ENCODE results near the gene SNAP91. TPM values are rescaled to one million over a fixed set of nuclear protein-coding genes. Genes with fewer than 3 reads are reported as not detected.
"Not testable (repeated sequence)": the region's sequence is repeated elsewhere in the genome, so short reads cannot be mapped to it uniquely, and the experiment has no call there.

SNAP91 gene
- total and polyA plus RNA-seq, 2 donors (not counting 1 experiment from before 2014, with no cell fraction given) = not detected

GRCh38 chr6:83558975-83559374 is 149.9 kb downstream of the SNAP91 start:
- TF ChIP-seq EZH2 (IDR thresholded peaks at IDR 0.05; ENCODE audit: borderline replicate concordance, insufficient read depth, low read depth, low read length, poor library complexity, severe bottlenecking) = no peak
- no peak for TF ChIP-seq CTCF (IDR thresholded peaks at IDR 0.05)
- H3K27ac ChIP-seq (ENCODE audit: low read length in 2 of 2) = no peak overlapping the region
- H2AFZ ChIP-seq (ENCODE audit: insufficient read depth, low read depth, low read length, poor library complexity, severe bottlenecking) = no peak overlapping the region
- H3K27me3 ChIP-seq (replicated peaks in 1 of 4; ENCODE audit: control extremely low read depth in 1 of 4, control insufficient read depth in 3 of 4, insufficient read depth in 4 of 4, low read length in 3 of 4) = no peaks in the 10 kb centered on the region
- no peaks in the 10 kb centered on the region for H3K4me1 Mint-ChIP-seq
- DNase-seq = no peak
- no peaks in the 10 kb centered on the region for H3K36me3 ChIP-seq (replicated peaks in 1 of 2; ENCODE audit: control extremely low read depth in 1 of 2, control insufficient read depth in 1 of 2, extremely low read depth in 1 of 2, insufficient read depth in 2 of 2, low read length in 1 of 2)
- peaks cover 7% of the 10 kb centered on the region for H3K9me3 Mint-ChIP-seq (ENCODE audit: insufficient read depth)
- intact Hi-C loops (cut with micrococcal nuclease) = no loop called here
- peaks cover 0 to 3% (median 0%) of the 10 kb centered on the region in 3 donors for H3K9me3 ChIP-seq (ENCODE audit: control extremely low read depth in 1 of 3, control insufficient read depth in 2 of 3, insufficient read depth in 1 of 3, low read length in 2 of 3)
- no peaks in the 10 kb centered on the region for H3K4me1 ChIP-seq (ENCODE audit: control insufficient read depth in 2 of 2, insufficient read depth in 2 of 2, low read length in 2 of 2)
- CTCF ChIA-PET = no interaction called here
- no peaks in the 10 kb centered on the region for H4K20me1 ChIP-seq (ENCODE audit: control insufficient read depth, insufficient read depth, low read length, poor library complexity, severe bottlenecking)
- no peak overlapping the region for H3K4me3 ChIP-seq (ENCODE audit: control extremely low read depth in 1 of 5, extremely low read depth in 1 of 5, insufficient read depth in 1 of 5, low read depth in 2 of 5, low read length in 4 of 5)
- no peak overlapping the region for H3K27ac Mint-ChIP-seq
- WGBS (ENCODE audit: insufficient coverage) = 100% methylated on average over 1 of the region's 1 CpG
- H3K9ac ChIP-seq (ENCODE audit: low read length) = no peak overlapping the region
- H3K79me2 ChIP-seq (ENCODE audit: control insufficient read depth, insufficient read depth, low read length) = no peaks in the 10 kb centered on the region
- no peaks in the 10 kb centered on the region for H3K27me3 Mint-ChIP-seq
- POLR2A ChIA-PET = no interaction called here
- no peak for ATAC-seq (ENCODE audit: low read depth)
- H3K4me2 ChIP-seq (replicated peaks; ENCODE audit: low read depth, low read length, poor library complexity, severe bottlenecking) = no peak overlapping the region
- no peak overlapping the region for H3K4me3 Mint-ChIP-seq

GRCh38 chr6:83556871-83557270 is 152.0 kb downstream of the SNAP91 start:
- Histone ChIP-seq H3K27ac (ENCODE audit: low read length in 2 of 2) (no peak overlapping the region), H3K9me3 (ENCODE audit: control extremely low read depth in 1 of 3, control insufficient read depth in 2 of 3, insufficient read depth in 1 of 3, low read length in 2 of 3) (peaks cover 0 to 1% (median 0%) of the 10 kb centered on the region in 3 donors), H3K36me3 (replicated peaks in 1 of 2; ENCODE audit: control extremely low read depth in 1 of 2, control insufficient read depth in 1 of 2, extremely low read depth in 1 of 2, insufficient read depth in 2 of 2, low read length in 1 of 2) (no peaks in the 10 kb centered on the region), H3K4me3 (ENCODE audit: control extremely low read depth in 1 of 5, extremely low read depth in 1 of 5, insufficient read depth in 1 of 5, low read depth in 2 of 5, low read length in 4 of 5) (no peak overlapping the region), H4K20me1 (ENCODE audit: control insufficient read depth, insufficient read depth, low read length, poor library complexity, severe bottlenecking) (no peaks in the 10 kb centered on the region), H3K4me2 (replicated peaks; ENCODE audit: low read depth, low read length, poor library complexity, severe bottlenecking) (no peak overlapping the region), H3K79me2 (ENCODE audit: control insufficient read depth, insufficient read depth, low read length) (no peaks in the 10 kb centered on the region), H3K27me3 (replicated peaks in 1 of 4; ENCODE audit: control extremely low read depth in 1 of 4, control insufficient read depth in 3 of 4, insufficient read depth in 4 of 4, low read length in 3 of 4) (no peaks in the 10 kb centered on the region), H3K9ac (ENCODE audit: low read length) (no peak overlapping the region), H2AFZ (ENCODE audit: insufficient read depth, low read depth, low read length, poor library complexity, severe bottlenecking) (no peak overlapping the region), H3K4me1 (ENCODE audit: control insufficient read depth in 2 of 2, insufficient read depth in 2 of 2, low read length in 2 of 2) (no peaks in the 10 kb centered on the region)
- no peaks in the 10 kb centered on the region for H3K27me3 Mint-ChIP-seq
- H3K9me3 Mint-ChIP-seq (ENCODE audit: insufficient read depth) = no peaks in the 10 kb centered on the region
- ChIA-PET CTCF (no interaction called here), POLR2A (no interaction called here)
- no peaks in the 10 kb centered on the region for H3K4me1 Mint-ChIP-seq
- DNase-seq (no peak), ATAC-seq (ENCODE audit: low read depth) (no peak)
- no peak overlapping the region for H3K4me3 Mint-ChIP-seq
- H3K27ac Mint-ChIP-seq = no peak overlapping the region
- intact Hi-C loops (cut with micrococcal nuclease) = no loop called here
- TF ChIP-seq CTCF (IDR thresholded peaks at IDR 0.05) (no peak), EZH2 (IDR thresholded peaks at IDR 0.05; ENCODE audit: borderline replicate concordance, insufficient read depth, low read depth, low read length, poor library complexity, severe bottlenecking) (no peak)

- H3K9ac ChIP-seq (ENCODE audit: low read length); intact Hi-C loops (cut with micrococcal nuclease); DNase-seq; H3K27me3 ChIP-seq (replicated peaks in 1 of 4; ENCODE audit: control extremely low read depth in 1 of 4, control insufficient read depth in 3 of 4, insufficient read depth in 4 of 4, low read length in 3 of 4); H3K79me2 ChIP-seq (ENCODE audit: control insufficient read depth, insufficient read depth, low read length); H3K36me3 ChIP-seq (replicated peaks in 1 of 2; ENCODE audit: control extremely low read depth in 1 of 2, control insufficient read depth in 1 of 2, extremely low read depth in 1 of 2, insufficient read depth in 2 of 2, low read length in 1 of 2); POLR2A ChIA-PET; H4K20me1 ChIP-seq (ENCODE audit: control insufficient read depth, insufficient read depth, low read length, poor library complexity, severe bottlenecking); H3K27me3 Mint-ChIP-seq; H3K27ac ChIP-seq (ENCODE audit: low read length in 2 of 2); H3K27ac Mint-ChIP-seq; H2AFZ ChIP-seq (ENCODE audit: insufficient read depth, low read depth, low read length, poor library complexity, severe bottlenecking); H3K9me3 ChIP-seq (ENCODE audit: control extremely low read depth in 1 of 3, control insufficient read depth in 2 of 3, insufficient read depth in 1 of 3, low read length in 2 of 3); H3K4me3 Mint-ChIP-seq; H3K9me3 Mint-ChIP-seq (ENCODE audit: insufficient read depth); H3K4me1 Mint-ChIP-seq; ATAC-seq (ENCODE audit: low read depth); H3K4me3 ChIP-seq (ENCODE audit: control extremely low read depth in 1 of 5, extremely low read depth in 1 of 5, insufficient read depth in 1 of 5, low read depth in 2 of 5, low read length in 4 of 5); CTCF ChIA-PET; H3K4me1 ChIP-seq (ENCODE audit: control insufficient read depth in 2 of 2, insufficient read depth in 2 of 2, low read length in 2 of 2); H3K4me2 ChIP-seq (replicated peaks; ENCODE audit: low read depth, low read length, poor library complexity, severe bottlenecking): not testable (repeated sequence)
- no CpG with 5 or more reads among the region's 4 CpGs for WGBS (ENCODE audit: insufficient coverage)
Observed at GRCh38 chr6:83551748-83552147, 157.2 kb downstream of the SNAP91 start.
